ENCODE data around the gene TRIM9. TPM values are rescaled to one million over a fixed set of nuclear protein-coding genes. Genes with fewer than 3 reads are reported as not detected.

Gene TRIM9
- total and polyA plus RNA-seq, 2 experiments from 2014 or later, result 4.4 to 6.2 TPM

- Histone ChIP-seq H3K4me2 (no peak overlapping the region), H3F3A (replicated peaks; ENCODE audit: low read depth) (no peaks in the 10 kb centered on the region), H3K36me3 (ENCODE audit: insufficient read depth) (no peaks in the 10 kb centered on the region), H3K4me1 (ENCODE audit: insufficient read depth) (no peaks in the 10 kb centered on the region), H3K79me2 (replicated peaks; ENCODE audit: insufficient read depth) (no peaks in the 10 kb centered on the region), H2AFZ (no peak overlapping the region), H4K20me1 (replicated peaks; ENCODE audit: insufficient read depth) (no peaks in the 10 kb centered on the region), H3K9me2 (ENCODE audit: insufficient read depth) (no peaks in the 10 kb centered on the region), H3K27ac (ENCODE audit: low read depth) (no peak overlapping the region), H3K4me3 (no peak overlapping the region), H3K27me3 (ENCODE audit: insufficient read depth) (no peaks in the 10 kb centered on the region)
- DNase-seq (ENCODE audit: low spot score), result no peak
- H3K36me3 Mint-ChIP-seq (ENCODE audit: low read depth), result no peaks in the 10 kb centered on the region
- H3K4me3 Mint-ChIP-seq, result no peak overlapping the region
- H3K4me1 Mint-ChIP-seq, result no peaks in the 10 kb centered on the region; the same call in 2 of the 3 replicates
- H3K27ac Mint-ChIP-seq, result no peak overlapping the region
- H3K27me3 Mint-ChIP-seq (ENCODE audit: insufficient read depth, low read depth, poor library complexity), result peaks cover 5% of the 10 kb centered on the region
- no peak for ATAC-seq
- TF ChIP-seq STAT1 (IDR thresholded peaks at IDR 0.05; ENCODE audit: unreplicated experiment), result no peak
- no peak for TF ChIP-seq ZNF462 (CRISPR knock-in tag; IDR thresholded peaks at IDR 0.05)
- no peak for TF ChIP-seq POLR2AphosphoS5 (IDR thresholded peaks at IDR 0.05; ENCODE audit: low read depth)
- TF ChIP-seq NANOG (IDR thresholded peaks at IDR 0.05; ENCODE audit: borderline replicate concordance), result no peak
- no peak for TF ChIP-seq ZNF331 (CRISPR knock-in tag; IDR thresholded peaks at IDR 0.05; ENCODE audit: low read depth)
- no peak for TF ChIP-seq EZH2 (IDR thresholded peaks at IDR 0.05; ENCODE audit: low read depth, unreplicated experiment)
- H3K9me3 Mint-ChIP-seq, result no peaks in the 10 kb centered on the region
These were observed 15.8 kb downstream of the TRIM9 start for GRCh38 chr14:51079085-51079484.

DNA sequence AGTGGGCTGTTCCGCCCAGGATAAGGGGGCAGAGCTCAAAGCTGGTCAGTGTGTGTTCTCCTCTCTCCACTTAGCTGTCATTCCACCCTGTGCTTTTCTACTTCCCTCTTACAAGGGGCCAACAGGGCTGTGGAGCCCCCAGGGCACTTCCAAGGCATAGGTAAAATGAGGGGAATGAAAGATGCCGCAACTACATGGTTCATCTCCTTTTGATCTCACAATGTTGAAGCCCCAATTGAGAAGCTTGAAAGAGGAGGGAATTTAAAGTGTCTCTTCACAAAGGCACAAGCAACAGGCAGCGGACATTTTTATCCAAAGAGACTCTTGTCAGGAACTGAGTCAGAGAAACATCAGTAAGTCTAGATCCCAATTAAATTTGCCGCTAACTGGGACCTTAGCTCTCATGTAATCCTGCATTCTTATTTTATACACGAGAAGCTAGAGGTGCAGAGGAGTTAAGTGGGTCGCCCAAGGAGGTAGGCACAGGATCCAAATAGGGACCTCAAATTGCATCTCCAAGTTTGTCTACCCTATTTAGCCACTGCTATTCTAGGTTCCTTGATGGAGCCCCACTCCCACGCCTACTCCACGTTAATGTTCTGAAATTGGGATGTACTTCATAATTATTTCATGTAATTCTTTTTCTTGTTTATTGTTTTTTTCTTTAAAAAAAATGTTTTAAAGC, 20.1 kb downstream of the TRIM9 start:
- no peaks in the 10 kb centered on the region for H3K36me3 Mint-ChIP-seq (ENCODE audit: low read depth)
- H3K4me3 Mint-ChIP-seq, result no peak overlapping the region
- H3K27me3 Mint-ChIP-seq (ENCODE audit: insufficient read depth, low read depth, poor library complexity), result peaks cover 2% of the 10 kb centered on the region
- DNase-seq (ENCODE audit: low spot score) (no peak), ATAC-seq (no peak)
- H3K9me3 Mint-ChIP-seq, result no peaks in the 10 kb centered on the region
- TF ChIP-seq EZH2phosphoT487 (IDR thresholded peaks at IDR 0.05; ENCODE audit: unreplicated experiment) (no peak), JUNB (IDR thresholded peaks at IDR 0.05; ENCODE audit: unreplicated experiment) (no peak), ZNF114 (CRISPR knock-in tag; IDR thresholded peaks at IDR 0.05) (no peak), ZNF331 (CRISPR knock-in tag; IDR thresholded peaks at IDR 0.05; ENCODE audit: low read depth) (no peak), CTCF (conservative IDR thresholded peaks at IDR 0.05; ENCODE audit: low read depth in 2 of 2) (no peak)
- TF ChIP-seq, protein P1, sequence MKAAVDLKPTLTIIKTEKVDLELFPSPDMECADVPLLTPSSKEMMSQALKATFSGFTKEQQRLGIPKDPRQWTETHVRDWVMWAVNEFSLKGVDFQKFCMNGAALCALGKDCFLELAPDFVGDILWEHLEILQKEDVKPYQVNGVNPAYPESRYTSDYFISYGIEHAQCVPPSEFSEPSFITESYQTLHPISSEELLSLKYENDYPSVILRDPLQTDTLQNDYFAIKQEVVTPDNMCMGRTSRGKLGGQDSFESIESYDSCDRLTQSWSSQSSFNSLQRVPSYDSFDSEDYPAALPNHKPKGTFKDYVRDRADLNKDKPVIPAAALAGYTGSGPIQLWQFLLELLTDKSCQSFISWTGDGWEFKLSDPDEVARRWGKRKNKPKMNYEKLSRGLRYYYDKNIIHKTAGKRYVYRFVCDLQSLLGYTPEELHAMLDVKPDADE (IDR thresholded peaks at IDR 0.05), result no peak
- Histone ChIP-seq H3K79me2 (replicated peaks; ENCODE audit: insufficient read depth) (no peaks in the 10 kb centered on the region), H3K9me2 (ENCODE audit: insufficient read depth) (no peaks in the 10 kb centered on the region), H3K4me2 (no peak overlapping the region), H2AFZ (no peak overlapping the region), H4K20me1 (replicated peaks; ENCODE audit: insufficient read depth) (no peaks in the 10 kb centered on the region), H3K4me3 (no peak overlapping the region), H3K4me1 (ENCODE audit: insufficient read depth) (no peaks in the 10 kb centered on the region), H3K36me3 (ENCODE audit: insufficient read depth) (no peaks in the 10 kb centered on the region), H3F3A (replicated peaks; ENCODE audit: low read depth) (no peaks in the 10 kb centered on the region), H3K27ac (ENCODE audit: low read depth) (no peak overlapping the region), H3K27me3 (ENCODE audit: insufficient read depth) (no peaks in the 10 kb centered on the region)
- no peaks in the 10 kb centered on the region; the same call in 2 of the 3 replicates for H3K4me1 Mint-ChIP-seq
- no peak overlapping the region for H3K27ac Mint-ChIP-seq
